SK-N-SH (cell line): Measurements from ENCODE around the gene NRIP2.

Experiments used
- CHD2 ChIP-seq: fragments of 150-350 bp; IDR thresholded peaks from 2 replicates; pipeline ENCODE4 v1.6.1; 2018; ENCODE audit warnings: low read length; ENCODE audit not compliant: partially characterized antibody
- CTCF ChIP-seq: fragments of 200-600 bp; sonication (generic); IDR thresholded peaks from 2 replicates; pipeline ENCODE4 v1.6.1; 2017; ENCODE audit warnings: antibody characterized with exemption, mild to moderate bottlenecking, moderate library complexity
- ELF1 ChIP-seq: IDR thresholded peaks from 2 replicates; pipeline ENCODE4 v1.4.0; 2012
- EP300 ChIP-seq, 2 experiments: IDR thresholded peaks; 2 replicates each; pipeline versions ENCODE4 v1.4.0 to v1.6.1; 2012; ENCODE audit warnings: borderline replicate concordance in 1 of 2, low read depth in 1 of 2, low read length in 1 of 2
- EZH2phosphoT487 ChIP-seq: fragments of 200-600 bp; sonication (generic); IDR thresholded peaks from 2 replicates; pipeline ENCODE4 v1.6.1; 2017; ENCODE audit warnings: low read depth, mixed run types, mild to moderate bottlenecking, antibody characterized with exemption, moderate library complexity, borderline replicate concordance
- MAX ChIP-seq: IDR thresholded peaks from 2 replicates; pipeline ENCODE4 v1.4.0; 2012; ENCODE audit warnings: low read depth
- NFIC ChIP-seq: IDR thresholded peaks from 2 replicates; pipeline ENCODE4 v1.4.0; 2012; ENCODE audit warnings: borderline replicate concordance
- POLR2AphosphoS5 ChIP-seq: IDR thresholded peaks from 2 replicates; pipeline ENCODE4 v1.6.1; 2012; ENCODE audit warnings: low read depth, low read length
- RFX5 ChIP-seq: IDR thresholded peaks from 2 replicates; pipeline ENCODE4 v1.6.1; 2012; ENCODE audit warnings: mild to moderate bottlenecking, improper control_type of control experiment, low read length
- TAF1 ChIP-seq: IDR thresholded peaks from 2 replicates; pipeline ENCODE4 v1.6.1; 2012; ENCODE audit warnings: low read depth, mild to moderate bottlenecking, low read length, moderate library complexity, borderline replicate concordance
- USF2 ChIP-seq: fragments of 150-350 bp; IDR thresholded peaks from 2 replicates; pipeline ENCODE4 v1.6.1; 2017; ENCODE audit warnings: antibody characterized with exemption, low read length, low read depth, borderline replicate concordance

- TF ChIP-seq CTCF, result no peak
- no peak for TF ChIP-seq MAX
- TF ChIP-seq NFIC, result no peak
- TF ChIP-seq EP300 (IDR thresholded peaks at IDR 0.05; ENCODE audit: borderline replicate concordance in 1 of 2, low read depth in 1 of 2, low read length in 1 of 2), result no peak
- TF ChIP-seq POLR2AphosphoS5, result no peak
- no peak for TF ChIP-seq EZH2phosphoT487
- TF ChIP-seq RFX5, result no peak
- TF ChIP-seq ELF1, result no peak
- TF ChIP-seq TAF1, result no peak
- no peak for TF ChIP-seq USF2
- no peak for TF ChIP-seq CHD2
Observed at GRCh38 chr12:2858334-2858733, 23.5 kb upstream of the NRIP2 start.
